Activated gamma-delta T cell treated with anti-CD3 and anti-CD28 coated beads, Interleukin-2, amount 50 U/mL, for 16 hours (primary cell): ENCODE results near the gene BMPR1B.
"Not testable (repeated sequence)": the region's sequence is repeated elsewhere in the genome, so short reads cannot be mapped to it uniquely, and the experiment has no call there.

ENCODE experiments used
- DNase-seq: peaks from one replicate; pipeline ENCODE4 v3.0.0-alpha.2; 2020; ENCODE audit warnings: low read depth

The BMPR1B gene

GRCh38 chr4:95142932-95143331 lies 385.2 kb downstream of the BMPR1B start:
- no peak for DNase-seq

DNA sequence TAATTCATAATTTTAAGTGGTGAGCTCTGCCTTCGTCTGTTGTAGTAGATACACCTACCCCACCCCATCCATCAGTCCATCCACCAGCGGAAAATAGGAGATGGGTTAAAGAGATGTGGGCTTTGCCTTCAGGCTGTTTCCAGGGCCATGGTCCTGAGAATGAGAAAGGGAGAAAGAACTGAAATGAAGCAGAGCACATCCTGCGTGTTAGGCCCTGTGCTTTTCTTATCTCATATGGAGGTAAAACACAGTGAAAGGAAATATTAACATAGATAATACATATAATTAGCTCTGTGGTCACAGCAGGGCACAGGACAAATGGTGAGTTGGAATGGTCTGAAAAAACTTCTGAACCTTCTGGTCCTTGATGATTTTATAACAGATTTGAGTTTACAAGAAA lies 393.5 kb downstream of the BMPR1B start:
- DNase-seq = no peak

DNA sequence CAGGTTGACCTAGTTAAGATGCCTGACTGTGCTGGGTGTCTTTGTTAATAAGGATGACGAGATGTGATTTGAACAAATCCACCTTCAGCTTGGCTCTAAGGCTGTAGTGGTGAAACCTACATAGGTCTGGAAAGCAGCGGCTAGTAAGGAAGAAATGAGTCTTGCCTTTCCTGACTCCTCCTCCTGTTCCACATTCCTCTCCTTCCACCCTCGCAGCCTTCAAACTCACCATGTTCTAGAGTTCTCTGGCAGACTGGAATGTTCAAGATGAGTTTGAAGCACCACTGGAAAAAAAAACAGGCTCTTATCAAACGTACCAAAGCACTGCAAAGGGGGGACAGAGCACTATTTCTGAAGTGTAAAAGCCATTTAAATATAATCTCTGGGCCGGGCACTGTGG lies 395.4 kb downstream of the BMPR1B start:
- DNase-seq = no peak

GRCh38 chr4:95155759-95156451 lies 398.1 kb downstream of the BMPR1B start:
- no peak for DNase-seq

- DNase-seq = no peak
These were observed 398.7 kb downstream of the BMPR1B start for GRCh38 chr4:95156452-95156765.

- DNase-seq = no peak
These were observed 399.8 kb downstream of the BMPR1B start for GRCh38 chr4:95157596-95157995.

DNA sequence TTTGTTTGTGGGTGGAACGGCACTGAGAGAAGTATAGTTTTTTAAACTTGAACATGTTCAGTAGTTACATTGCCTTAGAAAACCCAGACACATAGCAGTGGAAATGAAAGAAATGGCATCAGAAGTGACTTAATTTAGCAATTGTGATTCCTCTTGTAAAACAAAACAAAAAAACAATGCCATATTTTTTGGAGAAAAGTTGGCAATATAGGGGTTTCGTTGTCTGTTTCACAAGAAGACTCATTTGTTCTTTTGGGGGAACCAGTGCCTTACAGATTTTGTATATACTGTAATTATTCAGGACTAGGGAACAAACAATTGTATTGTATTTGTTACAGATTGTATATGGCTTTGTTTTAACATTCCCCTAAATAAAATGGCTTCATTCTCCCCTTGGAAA lies 400.3 kb downstream of the BMPR1B start:
- no peak for DNase-seq

DNA sequence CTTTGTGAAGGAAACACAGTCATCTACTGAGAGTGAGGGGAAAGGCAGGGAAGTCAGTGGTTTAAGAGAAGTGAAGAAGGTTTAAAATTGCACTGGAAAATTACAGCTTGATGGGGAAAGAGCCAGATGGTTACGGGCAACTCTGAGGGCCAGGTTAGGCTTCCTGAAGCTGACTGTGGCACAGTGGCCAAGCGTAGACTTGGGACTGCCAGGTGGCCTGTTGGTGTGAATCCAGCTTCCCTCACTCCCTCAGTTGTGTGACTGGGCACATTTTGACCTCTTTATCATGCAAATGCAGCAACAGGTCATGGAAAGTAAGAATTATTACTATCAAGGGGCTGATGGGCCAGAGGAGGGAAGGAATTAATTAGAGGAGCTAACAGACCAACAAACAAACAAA lies 400.9 kb downstream of the BMPR1B start:
- no peak for DNase-seq

GRCh38 chr4:95159384-95159783 lies 401.6 kb downstream of the BMPR1B start:
- DNase-seq = no peak

GRCh38 chr4:95161781-95162469 lies 404.2 kb downstream of the BMPR1B start:
- no peak for DNase-seq

DNA sequence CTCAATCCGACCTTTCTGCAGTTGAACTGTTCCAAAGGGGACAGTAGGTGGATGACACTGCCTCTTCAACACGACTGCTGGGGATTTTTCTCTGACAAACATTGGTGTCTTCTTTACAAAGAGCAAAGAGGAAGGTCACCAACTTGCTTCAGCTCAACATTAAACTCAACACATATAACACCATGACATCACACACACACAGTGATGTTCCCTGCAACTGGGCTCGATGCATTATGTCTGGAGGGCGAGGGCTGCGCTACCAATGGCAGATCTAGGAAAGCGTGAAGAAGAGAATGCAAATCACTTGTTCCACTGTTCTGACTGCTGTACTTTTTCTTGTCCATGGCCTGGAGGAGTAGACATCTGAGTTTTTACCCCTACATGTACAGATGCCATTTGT lies 405.1 kb downstream of the BMPR1B start:
- no peak for DNase-seq

- DNase-seq = no peak
These were observed 408.3 kb downstream of the BMPR1B start for GRCh38 chr4:95165926-95166524.

GRCh38 chr4:95167805-95168204 lies 410.1 kb downstream of the BMPR1B start:
- DNase-seq = no peak

DNA sequence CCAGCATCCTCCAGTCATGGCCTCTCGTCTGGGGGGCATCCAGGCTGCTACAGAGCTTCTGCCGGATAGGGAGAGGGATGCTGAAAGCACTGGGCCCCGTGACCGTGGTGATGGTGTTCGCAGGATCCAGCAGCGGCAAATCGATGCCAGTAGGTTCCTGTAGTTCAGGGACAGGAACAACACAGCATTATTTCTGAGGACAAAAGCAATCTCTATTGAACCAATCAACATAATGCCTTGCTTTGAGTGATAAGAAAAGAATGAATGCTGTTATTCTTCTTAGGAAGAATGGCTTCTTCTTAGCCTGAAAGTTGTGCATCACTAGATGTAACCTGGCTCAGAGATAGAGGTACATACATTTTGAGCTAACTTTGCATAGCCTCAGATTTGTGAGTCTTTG lies 412.4 kb downstream of the BMPR1B start:
- DNase-seq = no peak

DNA sequence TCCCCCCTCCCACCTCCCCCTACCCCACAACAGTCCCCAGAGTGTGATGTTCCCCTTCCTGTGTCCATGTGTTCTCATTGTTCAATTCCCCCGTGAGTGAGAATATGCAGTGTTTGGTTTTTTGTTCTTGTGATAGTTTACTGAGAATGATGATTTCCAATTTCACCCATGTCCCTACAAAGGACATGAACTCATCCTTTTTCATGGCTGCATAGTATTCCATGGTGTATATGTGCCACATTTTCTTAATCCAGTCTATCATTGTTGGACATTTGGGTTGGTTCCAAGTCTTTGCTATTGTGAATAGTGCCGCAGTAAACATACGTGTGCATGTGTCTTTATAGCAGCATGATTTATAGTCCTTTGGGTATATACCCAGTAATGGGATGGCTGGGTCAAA lies 413.6 kb downstream of the BMPR1B start:
- DNase-seq = not testable (repeated sequence)

DNA sequence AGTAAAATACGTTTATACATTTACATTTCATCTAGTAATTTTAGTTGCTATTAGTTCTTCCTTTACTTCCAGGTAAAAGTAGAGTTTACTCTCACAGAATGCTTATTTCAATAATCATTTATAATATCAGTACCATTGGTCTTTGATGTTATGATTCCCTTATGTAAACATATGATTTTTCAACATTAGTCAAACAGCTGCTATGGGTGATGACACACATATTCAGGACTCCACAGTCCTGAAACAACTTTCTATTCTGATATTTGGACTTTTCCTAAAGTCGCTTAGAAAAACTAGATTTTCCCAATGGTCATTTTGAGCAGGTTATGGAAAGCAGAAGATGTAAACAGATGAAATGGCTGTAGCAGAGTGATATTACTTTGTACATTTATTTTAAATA lies 421.2 kb downstream of the BMPR1B start:
- DNase-seq = no peak

DNA sequence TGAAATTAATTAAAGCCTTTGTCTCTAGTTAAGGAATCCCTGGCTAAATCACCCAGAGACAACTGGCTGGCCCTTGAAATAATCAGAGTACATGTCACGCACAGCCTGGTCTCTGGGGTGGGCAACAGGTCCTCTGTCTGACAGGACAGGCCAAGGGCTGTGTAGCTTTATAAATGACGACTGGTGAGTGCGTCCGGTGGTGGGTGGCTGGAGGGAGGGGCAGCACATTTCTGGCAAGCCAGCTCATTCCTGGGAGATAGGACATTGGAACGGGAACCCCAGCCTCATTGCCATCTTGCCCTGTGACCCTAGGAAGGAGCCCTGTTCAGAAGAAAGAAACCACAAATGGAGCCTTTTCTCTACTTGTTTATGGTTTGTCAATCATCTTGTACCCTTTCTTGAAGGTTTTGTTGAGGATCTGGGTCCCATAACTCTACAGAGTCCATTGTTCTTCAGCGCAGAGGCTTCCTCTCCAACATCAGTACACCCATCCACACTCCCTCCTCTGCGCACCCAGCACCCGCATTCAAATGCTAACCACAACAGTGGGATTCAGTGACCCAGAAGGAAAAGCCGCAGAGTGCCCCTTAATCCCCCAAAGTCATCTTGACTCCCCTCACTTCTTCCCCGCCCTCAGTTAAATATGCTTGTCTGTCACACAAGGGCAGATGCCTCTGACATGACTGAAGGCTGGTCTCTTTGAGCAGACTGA lies 422.9 kb downstream of the BMPR1B start:
- DNase-seq = no peak

GRCh38 chr4:95181243-95181995 lies 423.7 kb downstream of the BMPR1B start:
- DNase-seq = no peak

DNA sequence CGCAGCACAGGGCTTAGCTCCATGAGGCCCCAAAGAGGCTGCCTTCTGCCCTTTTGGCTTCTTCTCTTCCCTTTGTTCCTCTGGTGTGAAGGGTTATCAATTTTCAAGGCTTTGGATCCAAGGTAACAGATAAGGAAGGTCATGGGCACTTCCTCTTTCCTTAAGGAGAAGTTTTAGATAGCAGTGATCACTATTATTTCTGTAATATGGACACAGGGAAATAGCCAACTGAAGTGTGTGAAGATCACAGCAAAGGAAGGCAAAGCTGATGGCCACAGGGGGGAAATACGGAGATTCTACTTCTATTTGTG lies 424.2 kb downstream of the BMPR1B start:
- no peak for DNase-seq

DNA sequence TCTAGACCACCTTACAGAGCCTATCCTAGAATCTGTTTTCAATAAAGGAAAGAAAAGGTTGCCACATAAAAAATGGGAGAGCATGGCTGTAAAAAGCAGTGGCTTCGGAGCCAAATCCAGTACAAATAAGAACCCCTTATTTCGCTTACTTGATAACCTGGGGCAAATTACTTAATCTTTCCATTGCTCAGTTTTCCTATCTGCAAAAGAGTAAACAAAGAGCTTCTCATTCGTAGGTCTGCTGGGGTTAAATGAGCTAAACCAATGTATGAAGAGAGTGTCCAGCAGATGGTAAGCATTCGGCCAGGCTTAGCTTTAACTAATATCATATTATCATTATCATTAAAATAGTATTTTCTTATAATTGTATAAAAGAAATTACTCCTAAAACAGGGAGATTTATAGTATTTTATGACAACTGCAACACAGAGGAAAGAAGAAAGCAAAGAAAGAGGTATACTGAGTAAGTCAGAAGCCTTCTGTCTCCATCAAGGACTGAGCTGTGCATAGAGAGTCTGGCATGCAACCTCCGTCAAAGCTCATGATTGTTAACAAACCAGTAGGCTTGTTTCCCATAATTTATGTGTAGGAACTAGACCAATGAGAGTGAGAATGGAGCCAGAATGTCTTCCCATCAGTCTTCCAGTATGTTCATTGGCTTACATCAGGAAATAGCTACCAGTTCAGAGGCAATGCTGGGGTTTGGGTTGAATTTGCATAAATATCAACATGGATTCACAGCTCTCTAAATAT lies 426.1 kb downstream of the BMPR1B start:
- DNase-seq = no peak

- no peak for DNase-seq
These were observed 428.9 kb downstream of the BMPR1B start for GRCh38 chr4:95186666-95187065.
